ENCODE results near the gene DHCR7. TPM values are rescaled to one million over a fixed set of nuclear protein-coding genes. Genes with fewer than 3 reads are reported as not detected.
A peak's percentile ranks its signal among the peaks of the same experiment; 100 is the strongest.

Gene DHCR7
- total RNA-seq, 1 donor, result 16.7 TPM

- H3K4me3 ChIP-seq (ENCODE audit: low read depth, low read length), result no peak overlapping the region
- no peak for DNase-seq (ENCODE audit: low read depth)
Measured at GRCh38 chr11:71458146-71459070, 10.2 kb upstream of the DHCR7 start.

GRCh38 chr11:71456831-71457230, 8.6 kb upstream of the DHCR7 start:
- no peak overlapping the region for H3K4me3 ChIP-seq (ENCODE audit: low read depth, low read length)
- DNase-seq (ENCODE audit: low read depth), result no peak
- TF ChIP-seq CTCF (IDR thresholded peaks at IDR 0.05; ENCODE audit: insufficient read depth, low read length), result no peak

More at GRCh38 chr11:71458146-71459070, 10.2 kb upstream of the DHCR7 start:
- TF ChIP-seq CTCF (IDR thresholded peaks at IDR 0.05; ENCODE audit: insufficient read depth, low read length), result no peak

GRCh38 chr11:71456294-71456693, 8.1 kb upstream of the DHCR7 start:
- H3K4me3 ChIP-seq (ENCODE audit: low read depth, low read length), result no peak overlapping the region
- no peak for TF ChIP-seq CTCF (IDR thresholded peaks at IDR 0.05; ENCODE audit: insufficient read depth, low read length)
- DNase-seq (ENCODE audit: low read depth), result no peak

- DNase-seq (ENCODE audit: low read depth), result no peak
- no peak for TF ChIP-seq CTCF (IDR thresholded peaks at IDR 0.05; ENCODE audit: insufficient read depth, low read length)
- peak overlapping the region; percentile 95 for H3K4me3 ChIP-seq (ENCODE audit: low read depth, low read length)
Measured at GRCh38 chr11:71454470-71455113, 6.4 kb upstream of the DHCR7 start.

GRCh38 chr11:71453918-71454304, 5.7 kb upstream of the DHCR7 start:
- no peak for TF ChIP-seq CTCF (IDR thresholded peaks at IDR 0.05; ENCODE audit: insufficient read depth, low read length)
- peak overlapping the region; percentile 95 for H3K4me3 ChIP-seq (ENCODE audit: low read depth, low read length)
- DNase-seq (ENCODE audit: low read depth), result no peak

GRCh38 chr11:71453037-71453917, 5.1 kb upstream of the DHCR7 start, which contains the start of gene NADSYN1:
Gene NADSYN1, plus strand, starts transcription at chr11:71453203. Its CDS starts 94 bp downstream, at chr11:71453297.
- no peak for TF ChIP-seq CTCF (IDR thresholded peaks at IDR 0.05; ENCODE audit: insufficient read depth, low read length)
- peak; percentile 89 for DNase-seq (ENCODE audit: low read depth)
- H3K4me3 ChIP-seq (ENCODE audit: low read depth, low read length), result peak within 1 kb of the TSS; percentile 95

All from fibroblast of the aortic adventitia (primary cell).